ENCODE results near the gene MS4A4A. TPM values are rescaled to one million over a fixed set of nuclear protein-coding genes. Genes with fewer than 3 reads are reported as not detected.

The MS4A4A gene
- total RNA-seq, 1 donor from 2014 or later, result 4.4 TPM

DNA sequence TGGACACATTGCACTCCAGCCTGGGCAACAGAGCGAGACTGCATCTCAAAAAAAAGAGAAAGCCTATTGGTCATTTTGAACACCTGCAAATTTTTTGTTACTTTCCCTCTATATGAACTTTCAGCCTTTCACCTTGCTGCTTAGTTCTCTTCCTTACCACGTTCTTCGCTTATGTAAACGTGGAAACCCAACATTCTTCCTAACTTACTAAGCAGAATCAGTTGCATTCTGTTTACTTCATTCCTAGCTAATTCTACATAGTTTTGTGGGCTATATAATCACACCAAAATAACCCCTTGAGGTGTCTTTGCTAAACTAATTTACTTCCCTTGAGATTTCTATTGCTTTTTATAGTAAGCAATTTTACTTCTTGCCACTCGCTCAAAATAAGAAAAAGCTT is 23.2 kb downstream of the MS4A4A start:
- DNase-seq, result no peak

- no peak for DNase-seq
These were observed 25.6 kb downstream of the MS4A4A start for GRCh38 chr11:60305906-60306619.

DNA sequence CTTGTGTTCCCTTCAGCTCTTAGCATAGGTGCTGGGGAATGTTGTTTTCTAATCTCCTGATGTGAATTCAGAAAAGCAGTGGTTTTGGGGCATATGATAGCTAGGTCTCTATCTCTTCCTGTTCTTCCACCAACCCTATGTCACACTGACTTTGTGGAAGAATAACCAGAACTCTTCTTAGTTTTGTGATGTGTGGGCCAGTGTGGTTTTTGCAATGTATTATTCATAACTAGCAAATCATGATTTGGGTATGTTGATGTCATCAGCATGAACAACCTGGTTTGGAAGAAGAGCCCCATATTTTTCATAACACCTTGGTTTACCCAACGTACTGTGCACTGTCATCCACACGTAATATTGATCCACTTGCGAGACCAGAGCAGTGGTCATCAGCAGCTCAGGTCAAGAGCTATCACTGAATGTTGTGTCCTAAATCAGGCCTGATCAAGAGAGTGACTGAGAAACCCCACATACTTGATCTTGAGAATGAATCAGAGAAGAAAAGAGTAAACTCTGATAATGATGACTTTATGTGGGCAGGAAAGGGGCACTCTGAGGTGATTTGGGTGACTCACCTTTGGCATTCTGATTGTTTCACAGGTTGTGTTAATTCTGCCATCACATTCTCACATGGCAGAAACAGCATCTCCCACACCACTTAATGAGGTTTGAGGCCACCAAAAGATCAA is 27.2 kb downstream of the MS4A4A start:
- no peak for DNase-seq

GRCh38 chr11:60310407-60310998 is 30.0 kb downstream of the MS4A4A start:
- no peak for DNase-seq

- DNase-seq, result no peak
These were observed 34.3 kb downstream of the MS4A4A start for GRCh38 chr11:60314635-60315321.

DNA sequence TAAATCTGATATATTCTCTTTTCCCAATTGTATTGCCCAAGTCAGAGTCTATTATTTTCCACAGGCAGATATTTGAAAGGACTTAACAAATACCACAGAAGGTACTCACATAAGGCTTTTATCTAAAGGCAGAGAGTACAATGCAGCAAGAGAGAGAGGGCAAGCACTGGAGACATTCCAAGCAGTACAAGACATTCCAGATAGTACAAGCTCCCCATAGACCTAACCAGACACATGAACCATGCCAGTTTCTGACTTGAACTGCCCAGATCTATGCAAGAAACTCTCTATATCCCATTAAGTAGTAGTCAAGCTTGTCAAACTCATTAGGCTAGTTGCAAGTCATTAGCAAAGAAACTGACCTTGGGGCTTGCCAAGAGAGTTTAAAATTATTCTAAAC is 35.4 kb downstream of the MS4A4A start:
- DNase-seq, result no peak

GRCh38 chr11:60316317-60316716 is 35.9 kb downstream of the MS4A4A start:
- DNase-seq, result no peak

GRCh38 chr11:60318726-60319125 is 38.3 kb downstream of the MS4A4A start:
- DNase-seq, result no peak

DNA sequence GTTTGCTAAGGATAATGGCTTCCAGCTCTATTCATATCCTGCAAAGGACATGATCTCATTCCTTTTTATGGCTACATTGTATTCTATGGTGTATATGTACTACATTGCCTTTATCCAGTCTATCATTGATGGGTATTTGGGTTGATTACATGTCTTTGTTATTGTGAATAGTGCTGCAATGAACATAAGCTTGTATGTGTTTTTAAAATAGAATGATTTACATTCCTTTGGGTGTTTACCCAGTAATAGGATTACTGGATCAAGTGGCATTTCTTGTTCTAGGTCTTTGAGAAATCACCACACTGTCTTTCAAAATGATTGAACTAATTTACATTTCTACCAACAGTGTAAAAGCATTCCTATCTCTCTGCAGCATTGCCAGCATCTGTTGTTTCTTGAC is 40.6 kb downstream of the MS4A4A start:
- DNase-seq, result no peak

DNA sequence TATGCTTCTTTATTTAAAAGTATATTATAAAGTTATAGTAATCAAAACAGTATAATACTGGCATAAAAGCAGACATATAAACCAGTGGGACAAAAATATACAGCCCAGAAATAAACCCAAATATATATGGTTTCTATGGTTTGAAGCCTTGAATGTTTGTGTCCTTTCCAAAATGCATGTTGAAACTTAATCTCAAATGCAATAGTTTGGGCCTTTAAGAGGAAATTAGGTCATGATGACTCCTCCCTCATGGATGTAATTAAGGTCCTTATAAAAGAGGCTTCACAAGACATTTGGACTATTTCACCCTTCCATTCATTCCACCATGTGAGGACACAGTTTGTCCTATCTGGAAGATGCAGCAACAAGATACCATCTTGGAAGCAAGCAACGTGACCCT is 46.5 kb downstream of the MS4A4A start, which contains the start of gene MS4A6E:
Gene MS4A6E (plus strand): TSS at position 301 of the 400 bp plus-strand sequence. CDS start 7,641 bp downstream, outside the sequence.
- DNase-seq, result no peak

- no peak for DNase-seq
These were observed 48.0 kb downstream of the MS4A4A start for GRCh38 chr11:60328460-60328859.

DNA sequence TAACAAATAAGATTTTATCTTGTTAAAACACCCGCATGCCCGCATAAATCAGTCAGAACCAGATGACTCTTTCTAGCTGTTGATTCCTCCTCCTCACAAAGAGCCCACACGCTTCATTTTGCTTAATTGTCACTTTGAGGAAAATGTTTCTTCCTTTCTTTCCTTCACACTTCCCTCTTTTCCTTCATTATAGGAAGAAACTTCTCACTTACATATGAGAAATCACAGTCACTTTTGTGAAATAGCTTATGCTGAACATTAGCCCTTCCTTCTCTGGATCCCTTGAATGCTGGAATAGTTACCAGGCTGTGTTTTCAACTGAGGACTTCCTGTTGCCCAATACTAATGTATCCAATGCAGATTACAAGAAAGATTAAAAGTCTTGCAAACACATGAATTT is 52.4 kb downstream of the MS4A4A start:
- no peak for DNase-seq

GRCh38 chr11:60334005-60334620 is 53.6 kb downstream of the MS4A4A start:
- no peak for DNase-seq

DNA sequence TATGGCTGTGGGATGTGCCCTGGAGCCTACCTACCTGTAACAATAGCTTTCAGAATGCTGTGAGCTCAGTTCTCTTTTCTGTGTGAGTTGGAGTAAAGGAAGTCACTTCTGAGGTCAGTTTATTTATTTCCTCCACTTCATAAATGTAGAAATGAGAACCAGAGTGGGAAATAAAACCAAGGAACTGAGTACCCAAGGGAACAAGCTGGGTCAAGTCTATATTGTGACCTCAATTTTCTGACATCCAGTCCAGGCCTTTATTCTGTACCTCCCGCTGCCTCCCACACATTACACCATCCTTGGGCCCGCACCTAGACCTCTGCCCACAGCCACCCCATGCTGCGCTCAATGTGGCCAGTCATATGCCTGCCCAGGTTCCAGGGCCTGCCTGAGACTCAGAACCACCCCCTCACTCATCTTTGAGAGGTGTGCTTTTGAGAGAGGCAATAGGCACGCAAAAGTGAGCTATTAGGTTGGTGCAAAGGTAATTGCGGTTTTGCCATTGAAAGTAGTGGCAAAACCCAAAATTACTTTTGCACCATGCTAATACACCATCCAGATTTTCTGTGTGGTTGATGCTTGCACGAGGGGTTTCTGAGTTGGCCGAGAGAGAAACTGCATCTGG is 56.4 kb downstream of the MS4A4A start:
- no peak for DNase-seq

DNA sequence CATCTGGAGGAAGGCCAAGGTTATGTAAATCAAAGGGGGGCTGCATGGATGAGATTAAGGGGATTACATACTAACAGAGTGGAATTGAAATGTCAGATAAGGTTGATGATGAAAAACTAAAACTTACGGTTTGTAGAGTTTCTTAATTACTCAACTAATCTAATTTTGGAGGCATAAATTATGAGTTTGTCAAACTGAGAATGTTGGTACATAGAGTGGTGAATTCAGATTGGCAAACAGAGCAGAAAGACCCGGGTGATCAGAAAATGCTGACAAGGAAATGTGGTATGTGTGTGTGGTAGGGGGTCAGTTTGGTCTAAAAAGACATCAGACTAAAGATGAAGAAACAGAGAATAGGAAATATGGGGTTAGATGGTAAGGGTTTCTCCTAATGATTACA is 57.6 kb downstream of the MS4A4A start:
- no peak for DNase-seq

GRCh38 chr11:60339356-60339755 is 58.9 kb downstream of the MS4A4A start:
- DNase-seq, result no peak

- no peak for DNase-seq
These were observed 62.7 kb downstream of the MS4A4A start for GRCh38 chr11:60343094-60343704.

GRCh38 chr11:60344146-60344545 is 63.7 kb downstream of the MS4A4A start:
- DNase-seq, result no peak

DNA sequence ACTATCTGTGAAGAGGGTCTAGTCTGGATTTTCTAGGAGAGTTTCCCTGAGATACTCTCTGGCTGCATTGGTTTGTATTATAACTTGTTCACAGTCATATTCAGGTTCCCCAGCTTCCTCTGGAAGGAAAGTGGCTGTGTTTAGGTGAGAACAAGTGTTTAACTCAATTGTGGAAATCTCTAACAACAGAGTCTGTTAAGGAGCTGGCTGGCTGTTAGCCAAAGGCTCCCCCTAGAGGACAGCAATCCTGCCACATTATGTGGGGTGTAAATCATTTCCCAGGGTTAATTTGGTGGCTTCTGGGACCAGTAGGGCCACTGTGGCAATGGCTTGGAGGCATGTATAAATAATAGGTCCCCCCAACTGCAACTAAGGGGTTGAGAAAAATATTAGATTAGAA is 65.0 kb downstream of the MS4A4A start:
- DNase-seq, result no peak

GRCh38 chr11:60347084-60347797 is 66.8 kb downstream of the MS4A4A start:
- no peak for DNase-seq

GRCh38 chr11:60348116-60348515 is 67.7 kb downstream of the MS4A4A start:
- DNase-seq, result no peak

All from occipital lobe (tissue), 2 donors.